Endothelial cell of umbilical vein (primary cell): ENCODE data around the gene CDC16. TPM values are rescaled to one million over a fixed set of nuclear protein-coding genes. Genes with fewer than 3 reads are reported as not detected.

Experiments used
- BruUV-seq: library from RNA; stranded (reverse); fragments of 400-500 nt; replicated peaks from 2 replicates; lab custom pipeline; 2021; lab: Mats Ljungman, UMichigan
- CTCF ChIA-PET: fragments of 300-600, 350-600 bp; sonication (Branson Sonifier 250); formaldehyde crosslinking; loops from one replicate; lab custom pipeline; 2021; ENCODE audit warnings: antibody characterized with exemption, inconsistent platforms; lab: Charles Lee
- POLR2A ChIA-PET: fragments of 300-600, 350-600 bp; sonication (Branson Sonifier 250); formaldehyde crosslinking; loops from one replicate; lab custom pipeline; 2021; ENCODE audit warnings: antibody characterized with exemption, inconsistent platforms; lab: Charles Lee
- DNase-seq: peaks from one replicate; pipeline ENCODE4 v3.0.0-alpha.2; 2011; ENCODE audit warnings: low read depth, low spot score
- FAIRE-seq: peaks from 2 replicates; lab custom pipeline; 2011; peaks lifted over from hg19 to GRCh38; lab: Jason Lieb, UNC
- H2AFZ ChIP-seq: 2 replicates; pipeline ENCODE4 v1.6.0; 2012; ENCODE audit warnings: low read depth, low read length, control low read depth, inconsistent platforms
- H3K27ac ChIP-seq: 2 replicates; pipeline ENCODE4 v1.5.1; 2011; ENCODE audit warnings: low read depth, mild to moderate bottlenecking, control low read depth, low read length, moderate library complexity; ENCODE audit not compliant: insufficient read depth
- H3K27me3 ChIP-seq, 2 experiments: 2 replicates each; pipeline versions ENCODE4 v1.6.0 to v1.6.1; 2011; ENCODE audit warnings: low read length in 2 of 2, mixed read lengths in 1 of 2; ENCODE audit not compliant: control insufficient read depth in 2 of 2, insufficient read depth in 2 of 2
- H3K36me3 ChIP-seq, 2 experiments: 2 replicates in 1 of 2; 3 replicates in 1 of 2; pipeline ENCODE4 v1.5.1; 2011; ENCODE audit warnings: low read length in 2 of 2, mild to moderate bottlenecking in 1 of 2, moderate library complexity in 1 of 2; ENCODE audit not compliant: control insufficient read depth in 2 of 2, insufficient read depth in 2 of 2; ENCODE audit errors: extremely low read depth in 1 of 2
- H3K4me1 ChIP-seq: 3 replicates; pipeline ENCODE4 v1.5.1; 2011; ENCODE audit warnings: mild to moderate bottlenecking, low read length; ENCODE audit not compliant: control insufficient read depth, insufficient read depth; ENCODE audit errors: extremely low read depth
- H3K4me2 ChIP-seq: 2 replicates; pipeline ENCODE4 v1.6.1; 2011; ENCODE audit warnings: low read length, control low read depth, mixed read lengths; ENCODE audit not compliant: insufficient read depth
- H3K4me3 ChIP-seq, 3 experiments: fragments of 200-600 bp in 1 of 3; sonication (generic), shearing (Covaris generic) in 1 of 3; replicated peaks in 1 of 3; 2 replicates each; pipeline ENCODE4 v1.5.1; 2011 to 2016; ENCODE audit warnings: control low read depth in 3 of 3, low read length in 3 of 3, mild to moderate bottlenecking in 2 of 3, inconsistent platforms in 1 of 3, low read depth in 1 of 3, moderate library complexity in 1 of 3; ENCODE audit not compliant: insufficient read depth in 1 of 3
- H3K79me2 ChIP-seq: 2 replicates; pipeline ENCODE4 v1.6.0; 2012; ENCODE audit warnings: low read length, inconsistent platforms; ENCODE audit not compliant: control insufficient read depth, insufficient read depth
- H3K9ac ChIP-seq: replicated peaks from 2 replicates; pipeline ENCODE3; 2011; ENCODE audit warnings: low read length, control low read depth; ENCODE audit not compliant: insufficient read depth; ENCODE audit errors: extremely low read depth
- H3K9me1 ChIP-seq: replicated peaks from 3 replicates; pipeline ENCODE4 v1.6.0; 2011; ENCODE audit warnings: mild to moderate bottlenecking, low read length; ENCODE audit not compliant: control insufficient read depth, insufficient read depth; ENCODE audit errors: extremely low read depth
- H3K9me3 ChIP-seq: replicated peaks from 2 replicates; pipeline ENCODE4 v1.5.1; 2012; ENCODE audit warnings: low read length, inconsistent platforms; ENCODE audit not compliant: control insufficient read depth, insufficient read depth
- H4K20me1 ChIP-seq: replicated peaks from 2 replicates; pipeline ENCODE3; 2011; ENCODE audit warnings: mild to moderate bottlenecking, low read length; ENCODE audit not compliant: control insufficient read depth, insufficient read depth; ENCODE audit errors: extremely low read depth
- CTCF ChIP-seq, 2 donors: IDR thresholded peaks; 1 replicate in 1 of 2; 2 replicates in 1 of 2; pipeline ENCODE4 v1.5.1; 2011; ENCODE audit warnings: low read length in 2 of 2, mild to moderate bottlenecking in 2 of 2, moderate library complexity in 2 of 2, control low read depth in 1 of 2, inconsistent platforms in 1 of 2, low read depth in 1 of 2; ENCODE audit not compliant: insufficient read depth in 1 of 2; ENCODE audit errors: extremely low read depth in 1 of 2
- EZH2 ChIP-seq: IDR thresholded peaks from 2 replicates; pipeline ENCODE4 v1.6.1; 2012; ENCODE audit warnings: borderline replicate concordance, low read depth, mild to moderate bottlenecking, moderate library complexity, low read length, inconsistent platforms; ENCODE audit not compliant: severe bottlenecking
- FOS ChIP-seq: IDR thresholded peaks from 2 replicates; pipeline ENCODE4 v1.6.1; 2011; ENCODE audit warnings: mild to moderate bottlenecking, low read length, moderate library complexity, borderline replicate concordance; ENCODE audit not compliant: insufficient read depth
- GATA2 ChIP-seq: IDR thresholded peaks from 2 replicates; pipeline ENCODE4 v1.7.0; 2011; ENCODE audit warnings: low read depth, mild to moderate bottlenecking, moderate library complexity, mixed read lengths, low read length; ENCODE audit not compliant: insufficient read length, insufficient read depth
- JUN ChIP-seq: IDR thresholded peaks from 2 replicates; pipeline ENCODE4 v1.6.1; 2011; ENCODE audit warnings: borderline replicate concordance, low read depth; ENCODE audit not compliant: insufficient read length, insufficient read depth
- MYC ChIP-seq: IDR thresholded peaks from one replicate; pipeline ENCODE4 v1.6.1; 2011; ENCODE audit warnings: mild to moderate bottlenecking, low read depth, low read length
- POLR2A ChIP-seq: IDR thresholded peaks from 2 replicates; pipeline ENCODE4 v1.6.1; 2012; ENCODE audit warnings: low read depth, mild to moderate bottlenecking, control low read depth, low read length
- POLR2AphosphoS5 ChIP-seq: IDR thresholded peaks from 2 replicates; pipeline ENCODE4 v1.6.1; 2012; ENCODE audit warnings: low read depth, mild to moderate bottlenecking, control low read depth, low read length, moderate library complexity; ENCODE audit not compliant: insufficient read depth
- dilution Hi-C: fragments of 300-500 bp; cut with MboI; formaldehyde crosslinking; loops from one replicate; pipeline ENCODE4 v1.15.0; 2019; ENCODE audit warnings: low sequenced_read_pairs; ENCODE audit not compliant: extremely low pct_ligation_motif_present
- intact Hi-C: fragments of 100-400 bp; cut with micrococcal nuclease; formaldehyde crosslinking; loops from one replicate; pipeline ENCODE4 v1.10.0; 2022
- polyA plus RNA-seq, 4 experiments: library from polyadenylated mRNA; depleted of rRNA in 3 of 4; stranded (reverse) in 3 of 4; unstranded in 1 of 4; fragments of >200 nt; gene quantifications; 2 replicates each; pipeline versions ENCODE4 v1.2.1 to v1.2.3, GENCODE V29; 2011 to 2012; ENCODE audit warnings: missing spikeins in 1 of 4
- total RNA-seq: library from RNA; stranded (reverse); gene quantifications from 2 replicates; pipeline ENCODE4 v1.2.3, GENCODE V29; 2021
- TF ChIP-seq, protein P1 (sequence below): IDR thresholded peaks from 2 replicates; pipeline ENCODE4 v1.6.1; 2011; ENCODE audit not compliant: insufficient read depth, insufficient read length

The CDC16 gene
- total and polyA plus RNA-seq, 2 donors (not counting 3 experiments of a cell fraction or from before 2014, with no cell fraction given), result 41.6 to 83.3 TPM

- Histone ChIP-seq H3K27me3 (peaks cover 33 to 34% of the 10 kb centered on the region in 2 experiments), H3K4me2 (no peak overlapping the region), H4K20me1 (no peaks in the 10 kb centered on the region), H3K36me3 (no peaks in the 10 kb centered on the region), H3K27ac (no peak overlapping the region), H3K9me3 (no peaks in the 10 kb centered on the region), H3K4me1 (no peaks in the 10 kb centered on the region), H3K9ac (no peak overlapping the region), H3K4me3 (no peak overlapping the region), H3K9me1 (no peaks in the 10 kb centered on the region), H2AFZ (no peak overlapping the region), H3K79me2 (peaks cover 7% of the 10 kb centered on the region)
- POLR2A ChIA-PET, result no interaction called here
- intact Hi-C loops, result no loop called here
- TF ChIP-seq, protein P1, sequence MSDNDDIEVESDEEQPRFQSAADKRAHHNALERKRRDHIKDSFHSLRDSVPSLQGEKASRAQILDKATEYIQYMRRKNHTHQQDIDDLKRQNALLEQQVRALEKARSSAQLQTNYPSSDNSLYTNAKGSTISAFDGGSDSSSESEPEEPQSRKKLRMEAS, result no peak
- TF ChIP-seq GATA2 (no peak), JUN (no peak), POLR2A (no peak), MYC (no peak), POLR2AphosphoS5 (no peak), CTCF (IDR thresholded peaks at IDR 0.05; ENCODE audit: extremely low read depth in 1 of 2, insufficient read depth in 1 of 2, low read depth in 1 of 2, low read length in 2 of 2) (no peak), FOS (no peak), EZH2 (no peak)
- CTCF ChIA-PET, result interaction anchor here (1.3 kb wide), 1 partner anchor 283 kb away, joined by 4 read pairs; no protein-coding TSS in a partner anchor
- DNase-seq (no peak), FAIRE-seq (no peak)
- BruUV-seq, result no TSS peak
- dilution Hi-C loops, result no loop called here
Observed at GRCh38 chr13:114230575-114230974, 4.1 kb upstream of the CDC16 start.
